Measurements from ENCODE around the gene CARS1.

CARS1 gene

DNA sequence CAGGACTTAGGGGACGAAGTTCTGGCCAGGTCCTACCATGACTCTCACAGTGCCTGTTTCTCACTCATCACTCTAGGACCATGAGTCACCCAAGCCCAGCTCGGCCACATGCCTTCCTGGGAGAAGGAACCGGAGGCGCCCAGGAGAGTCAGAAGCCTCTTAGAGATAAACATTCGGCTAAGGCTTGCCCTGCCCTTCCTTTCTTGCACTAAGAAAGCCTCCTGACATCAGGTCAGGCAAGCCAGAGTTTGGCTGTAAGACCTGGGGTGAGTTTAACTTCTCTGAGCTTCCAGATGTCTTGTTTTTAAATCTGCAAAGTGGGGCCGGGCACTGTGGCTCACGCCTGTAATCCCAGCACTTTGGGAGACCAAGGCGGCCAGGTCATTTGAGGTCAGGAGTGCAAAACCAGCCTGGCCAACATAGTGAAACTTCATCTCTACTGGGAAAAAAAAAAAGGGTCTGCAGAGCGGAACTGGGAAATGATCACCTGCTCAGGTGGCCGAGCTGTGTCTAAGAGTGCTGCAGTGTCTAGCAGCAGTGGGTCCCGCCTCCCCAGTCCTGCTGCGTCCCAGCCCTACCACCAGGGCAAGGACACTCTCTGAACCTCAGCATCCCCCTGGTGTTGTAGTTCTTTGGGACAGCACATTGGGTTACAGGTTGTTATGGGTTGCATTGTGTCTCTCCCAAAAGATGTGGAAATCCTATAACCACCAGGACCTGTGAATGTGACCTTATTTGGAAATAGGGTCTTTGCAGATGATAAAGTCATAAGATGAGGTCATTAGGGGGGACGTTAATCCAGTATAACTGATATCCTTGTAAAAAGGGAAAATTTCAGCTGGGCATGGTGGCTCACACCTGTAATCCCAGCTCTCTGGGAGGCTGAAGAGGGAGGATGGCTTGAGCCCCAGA, 1.8 kb upstream of the CARS1 start:
- no peak for FAIRE-seq

DNA sequence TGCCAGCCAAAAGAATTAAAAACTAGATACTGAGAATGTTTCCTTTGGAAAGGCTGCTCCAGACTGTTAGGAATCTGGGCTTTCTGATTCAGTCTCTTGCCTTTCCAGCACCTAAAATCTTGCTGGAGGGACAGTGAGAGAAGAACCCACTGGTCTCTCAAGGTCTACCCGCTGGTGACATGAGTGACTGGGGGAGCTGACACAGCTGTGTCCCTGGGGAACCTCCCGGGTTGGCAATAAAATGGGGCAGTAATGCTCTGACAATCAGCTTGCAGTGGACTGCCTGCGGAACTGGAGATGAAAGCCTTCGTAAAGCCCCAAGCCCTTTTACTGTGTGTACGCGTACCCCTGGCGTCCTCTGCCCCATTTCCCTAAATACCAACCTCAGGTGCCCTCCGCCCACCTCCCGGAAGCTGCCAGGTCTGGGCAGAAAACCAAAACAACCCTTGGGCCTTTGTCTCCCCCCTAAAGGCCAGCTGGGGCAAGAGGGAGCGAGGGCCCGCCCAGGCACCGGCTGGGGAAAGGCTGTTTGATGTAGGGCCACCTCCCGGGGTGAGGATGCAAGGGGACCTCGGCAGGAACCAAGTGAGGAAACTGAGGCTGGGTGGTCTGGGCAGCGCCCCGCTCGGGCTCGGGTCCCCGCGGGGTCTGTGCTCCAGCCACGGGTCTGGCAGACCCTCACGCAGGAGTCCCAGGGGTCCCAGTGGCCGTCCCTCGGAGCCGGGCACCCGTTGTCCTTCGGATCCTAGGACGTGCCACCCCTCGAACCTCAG, 741 bp downstream of the CARS1 start:
- no peak for FAIRE-seq

DNA sequence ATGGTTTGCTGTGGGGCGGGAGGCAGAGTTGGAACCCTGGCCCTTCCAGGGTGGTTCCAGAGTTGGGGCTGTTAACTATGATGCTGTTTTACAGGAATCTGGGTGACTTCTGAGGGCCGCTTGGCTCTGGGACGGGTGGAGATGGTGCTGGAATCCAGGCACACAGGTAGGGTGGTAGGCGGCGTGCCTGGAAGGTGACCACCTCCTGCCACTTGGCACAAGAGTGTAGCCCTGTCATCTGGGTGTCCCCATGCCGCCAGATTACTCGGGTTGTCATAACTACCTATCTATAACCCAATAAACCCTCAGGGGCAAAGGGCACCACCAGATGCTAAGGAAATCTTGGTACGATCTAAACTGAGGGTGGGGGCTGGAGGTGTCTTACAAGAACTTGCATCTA, 1.3 kb downstream of the CARS1 start:
- FAIRE-seq: no peak

DNA sequence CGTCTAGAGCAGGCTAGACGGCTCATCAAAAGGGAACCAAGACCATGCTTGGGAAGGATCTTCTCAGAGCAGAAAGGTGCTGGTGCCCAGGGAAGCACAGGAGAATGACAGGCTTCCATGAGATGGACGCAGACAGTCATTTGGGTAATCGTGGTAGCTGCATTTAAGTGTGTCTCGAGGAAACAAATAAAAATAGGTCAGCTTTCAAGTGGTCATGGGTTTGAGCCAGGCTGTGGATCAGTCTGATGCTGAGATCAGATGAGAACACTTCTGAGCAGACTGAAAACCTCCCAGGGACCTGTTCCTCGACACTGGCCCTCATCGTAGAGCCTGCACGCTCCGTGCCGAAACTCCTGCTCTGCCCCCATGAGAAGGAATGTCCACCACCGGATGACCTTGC, 4.7 kb downstream of the CARS1 start:
- no peak for FAIRE-seq

DNA sequence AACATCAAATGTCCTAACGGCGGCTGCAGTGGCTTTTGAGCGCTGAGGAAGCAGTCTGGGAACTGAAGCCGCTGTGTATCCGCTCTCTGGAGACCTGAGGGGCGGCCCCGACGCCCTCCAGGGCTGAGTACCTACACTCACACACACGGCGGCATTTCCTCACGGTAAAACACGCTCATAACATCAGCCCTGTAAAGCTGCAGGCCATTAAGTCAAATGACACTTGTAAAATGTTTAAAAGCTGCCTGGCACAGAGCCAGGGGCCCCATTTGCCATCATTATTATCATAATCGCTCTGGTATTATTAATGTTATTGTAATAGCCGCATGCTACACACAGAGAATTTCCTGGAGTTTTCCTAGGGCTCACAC, 5.1 kb downstream of the CARS1 start:
- FAIRE-seq: no peak

DNA sequence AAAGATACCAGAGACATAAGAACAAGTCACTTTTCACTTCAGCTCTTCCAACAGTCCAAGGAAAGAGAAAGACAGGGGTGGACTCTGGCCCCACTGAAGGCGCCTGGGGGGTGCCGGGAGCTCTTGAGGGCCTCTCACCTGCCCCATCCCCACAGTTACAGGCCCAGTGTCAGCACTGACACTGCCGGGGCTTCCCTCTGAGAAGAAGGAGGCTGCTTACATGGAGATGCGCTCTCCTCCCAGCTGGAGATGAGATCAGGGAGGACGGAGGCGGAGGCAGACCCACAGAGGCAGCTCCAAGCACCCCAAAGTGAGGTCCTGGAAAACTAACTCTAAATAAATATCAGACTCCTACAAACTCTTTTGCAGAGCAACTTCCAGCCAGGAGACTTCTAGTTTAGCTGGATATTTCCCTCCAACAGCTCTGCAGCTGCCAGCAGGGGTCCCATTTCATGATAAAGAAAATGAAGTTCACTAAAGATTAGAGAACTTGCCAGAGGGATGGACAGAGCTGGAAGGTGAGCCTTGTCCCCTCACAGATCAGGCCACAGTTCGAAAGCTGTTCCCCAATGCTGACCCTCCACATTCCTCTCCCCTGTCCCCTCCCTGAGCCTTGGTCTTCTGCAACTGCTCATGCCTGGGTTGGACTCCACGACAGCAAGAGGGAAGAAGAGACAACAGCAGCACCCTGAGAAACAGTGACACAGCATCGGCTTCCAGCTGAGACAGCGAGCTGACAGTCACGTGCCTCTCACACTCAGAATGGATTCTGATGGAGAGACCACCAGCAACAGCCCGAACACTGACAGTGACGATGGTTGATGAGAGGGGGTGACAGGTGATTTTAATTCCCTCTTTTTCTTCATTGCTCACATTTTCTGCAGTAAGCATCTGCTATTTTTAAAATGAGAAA, 5.8 kb downstream of the CARS1 start:
- FAIRE-seq: no peak

GRCh38 chr11:3050386-3051195, 6.6 kb downstream of the CARS1 start:
- FAIRE-seq: no peak

- FAIRE-seq: no peak
Measured at GRCh38 chr11:3049430-3050243, 7.6 kb downstream of the CARS1 start.

- no peak for FAIRE-seq
Measured at GRCh38 chr11:3047637-3048036, 9.6 kb downstream of the CARS1 start.

DNA sequence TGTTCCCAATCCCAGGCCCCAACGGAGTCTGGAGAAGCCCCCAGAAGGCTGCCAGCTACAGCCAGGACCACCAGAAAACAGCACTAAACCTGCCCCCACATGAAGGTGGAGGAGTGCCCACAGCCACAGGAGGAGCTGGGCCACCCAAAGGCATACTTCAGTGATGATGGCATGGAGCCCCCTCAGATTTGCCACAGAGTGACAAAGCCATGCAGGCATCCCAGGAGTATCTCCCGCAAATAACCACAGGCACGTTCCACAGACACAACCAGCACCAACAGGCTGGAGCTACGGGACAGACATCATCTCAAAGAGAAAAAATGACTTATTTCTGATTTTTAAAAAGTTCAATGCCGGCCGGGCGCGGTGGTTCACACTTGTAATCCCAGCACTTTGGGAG, 10.6 kb downstream of the CARS1 start:
- no peak for FAIRE-seq

DNA sequence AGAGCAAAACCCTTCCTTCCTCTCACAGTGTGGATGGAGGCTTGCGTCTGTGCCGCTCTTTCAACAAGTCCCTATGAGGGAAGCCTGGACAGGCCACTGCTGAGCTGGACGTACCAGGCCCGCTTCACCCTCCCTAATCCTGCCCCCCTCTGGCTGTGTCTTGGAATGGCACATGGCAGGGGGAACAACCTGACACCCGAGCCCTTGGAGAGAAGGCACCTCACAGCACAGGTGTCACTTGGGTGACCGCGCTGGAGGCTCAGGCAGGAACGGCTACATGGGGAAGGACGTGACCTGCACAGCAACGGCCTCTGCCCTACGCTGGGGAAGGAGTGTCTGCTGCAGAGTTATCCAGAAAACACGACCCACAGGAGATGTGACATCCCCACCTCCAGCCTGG, 11.0 kb downstream of the CARS1 start:
- no peak for FAIRE-seq

- no peak for FAIRE-seq
Measured at GRCh38 chr11:3044915-3045314, 12.3 kb downstream of the CARS1 start.

DNA sequence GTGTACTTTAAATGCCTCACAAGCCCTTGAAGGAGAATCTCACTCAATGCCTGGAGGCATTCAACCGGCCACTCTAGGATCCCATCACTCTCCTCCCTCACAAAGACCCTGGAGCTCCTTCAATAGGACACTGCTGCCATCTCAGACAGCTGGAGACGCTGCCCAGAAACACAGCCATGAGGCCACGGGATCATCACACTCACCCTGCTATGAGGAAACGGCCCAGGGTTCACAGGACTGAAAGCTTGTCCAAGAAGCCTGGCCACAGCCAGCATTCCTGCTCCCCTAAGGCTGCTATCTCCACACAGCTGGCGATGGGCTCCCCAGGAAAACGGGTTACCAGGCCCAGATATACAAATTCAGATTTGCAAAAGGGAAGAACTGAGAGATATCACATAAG, 13.2 kb downstream of the CARS1 start:
- no peak for FAIRE-seq

- no peak for FAIRE-seq
Measured at GRCh38 chr11:3043315-3043871, 13.8 kb downstream of the CARS1 start.

- FAIRE-seq: no peak
Measured at GRCh38 chr11:3042496-3043314, 14.5 kb downstream of the CARS1 start.

DNA sequence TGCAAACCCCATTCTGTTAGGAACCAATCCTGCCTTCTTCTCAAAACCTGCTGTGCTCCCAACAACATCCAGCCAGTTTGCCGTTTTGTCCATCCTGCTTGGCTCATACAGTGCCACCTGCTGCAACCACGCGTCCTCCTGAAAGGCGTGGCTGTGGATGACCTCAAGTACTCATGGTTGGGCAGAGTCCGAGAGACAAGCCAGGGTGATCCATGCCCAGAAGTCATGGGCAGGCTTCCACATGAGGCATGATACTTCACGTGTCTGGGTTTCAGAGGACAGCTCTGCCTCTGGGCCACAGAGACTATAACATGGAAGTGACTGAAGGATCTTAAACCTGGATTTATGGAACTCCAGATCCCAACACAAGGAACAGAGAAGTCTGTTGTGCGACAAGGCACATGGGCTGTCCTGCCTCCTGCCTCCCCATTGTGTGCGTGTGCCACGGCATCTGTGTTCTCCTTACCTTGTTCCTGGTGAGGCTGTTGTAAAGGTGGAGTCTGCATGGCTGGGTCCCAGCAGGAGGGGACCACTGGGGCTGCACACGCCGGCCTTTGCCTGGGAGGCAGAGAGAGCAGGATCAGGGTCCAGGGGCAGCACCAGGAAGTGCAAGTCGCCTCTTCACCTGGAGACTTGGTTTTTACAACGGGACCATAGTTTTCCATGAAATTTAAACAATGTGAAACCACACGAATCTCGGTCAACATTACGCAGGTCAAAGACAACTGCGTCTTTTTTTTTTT, 15.4 kb downstream of the CARS1 start:
- FAIRE-seq: no peak

DNA sequence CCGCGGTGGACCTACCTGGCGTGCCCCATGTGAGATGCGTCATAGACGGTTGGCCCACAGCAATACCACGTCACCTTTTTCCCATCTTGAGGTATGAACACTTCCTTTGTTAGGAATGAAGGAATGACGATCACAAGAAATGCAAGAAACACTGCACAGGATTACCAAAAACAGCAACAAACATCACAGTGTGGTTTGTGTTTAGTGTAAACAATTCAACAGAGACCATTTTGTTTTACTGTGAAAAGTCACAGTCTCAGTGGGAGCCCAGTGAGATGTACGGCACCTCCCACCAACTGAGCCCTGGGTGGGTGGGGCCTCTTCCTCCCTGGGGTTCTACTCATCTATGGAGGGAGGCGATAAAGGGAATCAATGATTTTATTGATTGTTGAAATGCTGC, 16.3 kb downstream of the CARS1 start:
- no peak for FAIRE-seq

DNA sequence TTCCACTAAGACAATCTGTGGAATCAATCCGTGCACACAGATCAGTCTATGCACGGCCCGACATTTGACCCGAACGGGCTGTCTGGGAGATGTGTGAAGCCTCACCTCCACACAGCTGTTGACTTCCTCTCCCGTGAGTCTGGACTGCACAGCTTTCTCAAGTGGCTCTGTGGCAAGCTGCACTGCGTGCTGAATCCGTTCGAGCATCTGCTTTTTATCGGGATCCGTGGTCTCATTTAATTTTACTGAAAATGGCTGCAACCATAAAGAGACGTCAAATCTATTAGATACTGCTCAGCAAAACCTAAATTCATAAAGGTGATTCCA, 19.3 kb downstream of the CARS1 start:
- no peak for FAIRE-seq
